K562 treated with DMSO at 1 percent for 48 hours (cell line): Measurements from ENCODE around the gene RASAL3. TPM values are rescaled to one million over a fixed set of nuclear protein-coding genes. Genes with fewer than 3 reads are reported as not detected.

Source experiments
- total RNA-seq: library from RNA; unstranded; fragments of 300-600 nt; gene quantifications from 2 replicates; pipeline ENCODE4 v1.2.3, GENCODE V29; 2022; ENCODE audit warnings: low replicate concordance; ENCODE audit errors: extremely low read depth

Gene RASAL3
- total RNA-seq, result not detected in 2 replicates

DNA sequence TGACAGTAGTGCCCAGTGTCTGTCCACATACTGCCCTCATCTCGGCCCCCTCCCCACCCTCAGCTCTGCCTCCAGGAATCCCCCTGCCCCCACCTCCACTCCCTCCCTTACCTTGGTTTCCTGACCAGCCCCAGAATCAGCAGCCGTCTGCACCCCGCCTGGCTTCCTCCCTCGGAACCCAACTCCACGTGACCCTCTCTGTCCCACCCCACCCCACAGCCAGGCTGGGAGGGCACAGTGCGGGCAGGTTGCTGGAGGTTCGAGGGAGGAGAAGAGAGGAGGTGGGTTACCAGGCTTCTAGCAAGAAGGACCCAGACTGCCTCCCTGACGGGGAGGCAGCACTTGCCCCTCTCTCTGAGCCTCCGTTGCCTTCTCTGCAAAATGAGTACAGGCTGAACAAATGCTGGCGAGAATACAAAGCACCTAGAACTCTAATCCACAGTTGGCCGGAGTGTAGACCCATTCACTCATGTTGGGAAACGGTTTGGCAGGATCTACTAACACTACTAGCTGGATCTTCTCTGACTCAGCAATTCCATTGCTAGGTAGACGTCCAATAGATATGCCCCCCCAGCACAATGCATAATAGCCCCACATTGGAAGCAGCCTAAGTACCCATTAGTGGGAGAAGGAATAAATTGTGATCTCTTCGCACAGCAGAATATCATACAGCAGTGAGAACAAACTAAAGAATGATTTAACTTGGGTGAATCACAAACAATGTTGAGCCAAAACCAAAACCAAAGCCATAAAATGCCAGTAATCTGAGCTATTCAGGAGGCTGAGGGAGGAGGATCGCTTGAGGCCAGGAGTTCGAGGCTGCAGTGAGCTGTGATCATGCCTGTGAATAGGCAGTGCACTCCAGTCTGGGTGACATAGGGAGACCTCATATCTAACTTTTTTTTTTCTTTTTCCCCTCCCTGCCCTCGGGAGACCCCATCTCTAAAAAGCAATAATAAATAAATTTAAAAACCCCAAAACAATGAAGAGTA lies at the start of gene RASAL3:
RASAL3 (minus strand) TSS at position 151 of the 992 bp plus-strand sequence. CDS start 186 bp downstream, outside the sequence.

DNA sequence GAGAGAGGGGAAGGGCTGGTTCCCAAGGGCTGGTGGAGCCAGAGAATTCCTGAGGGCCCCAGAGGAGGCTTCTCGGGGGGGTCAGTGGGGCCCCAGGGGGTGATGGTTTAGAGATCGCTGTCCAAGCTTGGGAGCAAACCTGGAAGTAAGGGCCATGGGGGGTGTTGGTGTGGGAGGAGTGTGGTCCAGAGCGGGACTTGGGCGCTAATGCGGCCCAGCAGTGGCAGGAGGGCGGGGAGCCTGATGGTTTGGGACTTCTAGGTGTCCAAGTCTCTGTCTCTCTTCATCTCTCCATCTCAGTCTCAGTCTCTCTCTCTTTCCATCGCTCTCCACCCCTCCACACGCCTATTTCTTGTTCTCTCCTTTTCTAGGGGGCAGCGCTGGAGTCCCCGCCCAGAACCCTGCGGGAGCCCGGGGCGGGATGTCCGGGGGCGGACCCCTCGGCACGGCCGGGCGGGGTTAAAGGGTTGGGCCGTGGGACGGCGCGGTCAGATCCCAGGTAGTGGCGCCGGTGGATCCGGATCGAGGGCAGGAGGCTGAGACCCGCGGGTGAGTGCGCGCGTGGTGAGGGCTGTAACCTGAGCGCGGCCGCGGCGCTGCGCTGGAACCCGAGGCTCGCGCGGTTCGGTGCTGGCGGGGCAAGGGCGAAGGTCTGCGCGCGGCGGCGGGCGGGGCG lies 43.8 kb upstream of the RASAL3 start, which contains the start of gene CYP4F22:
CYP4F22 (plus strand) TSS at position 491 of the 676 bp plus-strand sequence. CDS start 16,812 bp downstream, outside the sequence.

DNA sequence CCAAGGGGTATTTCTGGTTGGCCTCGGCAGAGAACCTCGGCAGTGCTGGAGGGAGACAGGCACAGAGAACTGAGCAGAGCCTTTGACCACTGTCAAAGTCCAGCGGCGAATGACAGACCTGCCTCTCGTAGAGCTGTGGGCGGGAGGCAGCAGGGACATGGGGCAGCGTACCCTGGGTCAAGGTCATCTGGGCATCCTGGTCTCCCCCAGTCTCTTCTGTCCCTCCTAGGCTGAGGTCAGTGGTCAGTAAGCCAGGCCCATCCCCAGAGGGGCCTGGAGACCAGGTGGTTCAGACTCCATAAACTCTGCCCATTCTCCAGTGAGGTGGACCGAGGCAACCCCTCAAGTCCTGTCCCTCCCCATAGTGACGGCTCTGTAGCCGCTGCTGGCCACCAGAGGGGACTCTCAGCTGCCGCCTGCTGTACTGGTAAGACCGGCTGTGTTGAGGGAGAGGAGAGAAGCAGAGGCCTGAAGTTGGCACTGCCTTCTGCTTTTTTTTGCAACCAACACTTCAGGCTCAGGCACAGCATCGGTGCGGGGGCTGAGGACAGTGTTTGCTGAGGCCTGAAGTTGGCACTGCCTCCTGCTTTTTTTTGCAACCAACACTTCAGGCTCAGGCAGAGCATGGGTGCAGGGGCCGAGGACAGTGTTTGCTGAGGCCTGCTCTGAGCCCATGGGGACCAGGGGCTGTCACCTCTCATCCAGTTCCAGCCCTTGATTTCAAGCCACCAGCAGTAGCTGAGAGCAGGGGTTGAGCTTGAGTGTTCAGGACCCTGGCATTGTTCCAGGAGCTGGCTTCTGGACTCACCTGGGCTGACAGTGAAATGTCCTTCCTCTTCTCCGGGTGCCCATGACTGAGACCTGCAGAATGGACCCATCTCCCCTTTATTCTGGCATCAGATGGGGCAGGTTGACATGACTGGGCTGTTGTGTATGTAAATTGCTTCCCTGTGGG lies 15.3 kb upstream of the RASAL3 start, which contains the start of gene PGLYRP2:
PGLYRP2 (minus strand) TSS at position 111 of the 955 bp plus-strand sequence. CDS start 130 bp downstream, outside the sequence.

DNA sequence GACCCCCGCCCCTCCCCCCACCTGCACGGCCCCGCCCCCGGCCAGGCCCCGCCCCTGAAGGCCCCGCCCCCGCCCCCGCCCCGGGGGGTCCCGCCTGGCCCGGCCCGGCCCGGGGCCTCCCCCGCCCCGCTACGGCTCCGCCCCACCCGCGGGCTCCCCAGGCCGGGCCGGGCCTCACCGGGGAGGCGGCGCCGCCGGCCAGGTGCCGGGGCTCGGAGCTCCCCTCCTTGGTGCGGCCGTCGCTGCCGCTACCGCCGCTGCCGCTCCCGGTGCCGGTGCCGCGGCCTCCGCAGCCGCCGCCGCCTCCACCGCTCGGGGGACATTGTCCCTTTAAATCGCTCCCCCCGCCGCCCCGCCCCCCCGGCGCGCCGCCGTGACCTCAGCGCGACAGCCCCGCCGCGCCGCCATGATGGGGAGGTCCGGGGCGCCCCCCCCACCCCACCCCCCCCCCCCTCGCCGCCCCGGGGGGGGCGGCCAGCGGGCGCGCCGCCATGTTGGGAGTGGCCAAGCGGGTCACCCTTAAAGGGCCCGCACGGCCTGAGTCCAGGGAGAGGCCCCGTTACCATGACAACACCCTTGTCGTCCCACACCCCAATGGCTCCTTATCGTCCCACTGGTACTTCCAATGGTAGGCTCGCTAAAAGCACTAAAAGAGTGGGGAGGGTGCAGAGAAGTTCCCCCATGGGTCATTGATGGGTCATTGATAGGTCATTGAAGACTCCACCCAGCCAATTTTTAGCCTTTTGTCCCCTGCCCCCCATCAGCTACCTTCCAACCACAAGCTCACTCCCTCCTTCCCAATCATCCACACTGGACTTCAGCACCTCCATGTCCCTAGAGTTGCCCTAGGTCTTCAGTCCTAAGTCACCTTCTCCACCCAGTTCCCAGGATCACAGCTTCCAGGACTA lies 14.5 kb downstream of the RASAL3 start, which contains the start of gene WIZ:
WIZ (minus strand) TSS at position 337 of the 908 bp plus-strand sequence. CDS start 1,649 bp downstream, outside the sequence.

DNA sequence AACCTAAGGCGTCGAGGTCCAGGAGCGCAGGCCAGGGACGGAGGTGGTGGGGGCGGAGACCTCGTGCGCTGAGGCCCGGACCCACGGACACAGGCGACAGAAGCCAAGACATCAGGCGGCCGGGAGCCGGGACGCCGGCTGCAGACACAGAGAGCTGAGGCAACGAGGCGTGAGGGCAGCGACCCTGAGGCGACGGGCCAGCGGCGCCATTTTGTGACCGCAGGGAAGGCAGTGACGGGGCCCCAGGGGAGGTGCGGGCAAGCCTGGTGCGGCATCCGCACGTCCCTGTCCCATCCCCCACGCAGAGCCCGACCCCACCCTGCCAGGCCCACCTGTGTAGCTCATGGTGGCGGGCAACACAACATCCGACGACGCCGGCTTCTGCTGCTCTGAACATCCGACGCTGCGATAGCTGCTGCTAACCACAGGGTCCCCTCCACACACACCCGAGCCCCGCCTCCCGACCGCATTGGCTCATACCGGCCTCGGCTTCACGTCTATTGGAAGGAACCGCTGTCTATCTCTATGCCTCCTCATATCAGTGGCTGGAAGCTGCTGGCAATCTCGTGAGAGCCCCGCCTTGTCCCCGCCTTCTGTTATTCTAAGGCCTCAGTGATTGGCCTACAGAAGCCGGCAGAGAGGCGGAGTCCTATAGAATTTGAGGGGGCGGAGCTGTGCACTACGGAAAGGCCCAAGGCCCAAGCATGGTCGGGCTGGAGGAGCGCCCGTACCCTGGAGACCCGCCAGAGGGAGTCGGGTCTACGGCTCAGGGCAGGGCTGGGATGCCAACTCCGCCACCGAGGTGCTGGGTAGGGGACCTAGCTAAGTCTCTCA lies 45.5 kb downstream of the RASAL3 start, which contains the start of gene AKAP8L:
AKAP8L (minus strand) TSS at position 410 of the 834 bp plus-strand sequence; CDS start at position 345, 65 bp downstream.

Other genes with a start within 250 kb of the RASAL3 start
- not detected in 2 replicates for gene EPHX3, start 232.1 kb downstream of the RASAL3 start, total RNA-seq
- gene BRD4, start 132.0 kb downstream of the RASAL3 start, total RNA-seq, result not detected in 2 replicates
- gene AKAP8, start 84.8 kb downstream of the RASAL3 start, total RNA-seq, result not detected in 2 replicates
- gene AKAP8L, start 45.6 kb downstream of the RASAL3 start, total RNA-seq, result not detected in 2 replicates
- not detected in 2 replicates for gene WIZ, start 14.6 kb downstream of the RASAL3 start, total RNA-seq
- gene PGLYRP2, start 15.0 kb upstream of the RASAL3 start, total RNA-seq, result not detected in 2 replicates
- not detected in 2 replicates for gene CYP4F22, start 44.0 kb upstream of the RASAL3 start, total RNA-seq
- gene CYP4F8, start 150.7 kb upstream of the RASAL3 start, total RNA-seq, result not detected in 2 replicates
- gene CYP4F3, start 176.4 kb upstream of the RASAL3 start, total RNA-seq, result not detected in 2 replicates
- gene CYP4F12, start 208.5 kb upstream of the RASAL3 start, total RNA-seq, result not detected in 2 replicates